Calu3 (cell line): ENCODE data around the gene C17orf78. TPM values are rescaled to one million over a fixed set of nuclear protein-coding genes. Genes with fewer than 3 reads are reported as not detected.

Experiments
- Bru-seq: library from RNA; stranded (reverse); fragments of 400-500 nt; gene quantifications from one replicate; lab custom pipeline; 2021; lab: Mats Ljungman, UMichigan
- BruChase-seq, 2 experiments: library from RNA; stranded (reverse); fragments of 400-500 nt; gene quantifications; one replicate each; lab custom pipeline; 2021; lab: Mats Ljungman, UMichigan
- BruUV-seq: library from RNA; stranded (reverse); fragments of 400-500 nt; replicated peaks from 2 replicates; lab custom pipeline; 2021; lab: Mats Ljungman, UMichigan
- CTCF ChIA-PET: fragments of 300-600 bp; sonication (Branson Sonifier 250); formaldehyde crosslinking; loops from one replicate; lab custom pipeline; 2022; ENCODE audit warnings: antibody characterized with exemption; lab: Charles Lee
- DNase-seq: peaks from one replicate; pipeline ENCODE4 v3.0.0; 2022
- H3K27ac Mint-ChIP-seq: one replicate; pipeline ENCODE4 v1.8.0; 2022; ENCODE audit warnings: mixed read lengths; ENCODE audit not compliant: unreplicated experiment
- H3K27me3 Mint-ChIP-seq: one replicate; pipeline ENCODE4 v1.8.0; 2022; ENCODE audit warnings: mixed read lengths; ENCODE audit not compliant: unreplicated experiment
- H3K36me3 Mint-ChIP-seq: one replicate; pipeline ENCODE4 v1.8.0; 2022; ENCODE audit warnings: mild to moderate bottlenecking, moderate library complexity, mixed read lengths; ENCODE audit not compliant: insufficient read depth, unreplicated experiment
- H3K4me1 Mint-ChIP-seq: one replicate; pipeline ENCODE4 v1.8.0; 2022; ENCODE audit warnings: mild to moderate bottlenecking, low read depth, mixed read lengths; ENCODE audit not compliant: unreplicated experiment
- H3K4me3 Mint-ChIP-seq: one replicate; pipeline ENCODE4 v1.8.0; 2022; ENCODE audit warnings: mild to moderate bottlenecking, low read depth, moderate library complexity, mixed read lengths; ENCODE audit not compliant: unreplicated experiment
- H3K9me3 Mint-ChIP-seq: one replicate; pipeline ENCODE4 v1.8.0; 2022; ENCODE audit warnings: low read depth, mixed read lengths; ENCODE audit not compliant: unreplicated experiment
- intact Hi-C: fragments of 100-400 bp; cut with micrococcal nuclease; formaldehyde crosslinking; loops from one replicate; pipeline ENCODE4 v1.10.0; 2022; ENCODE audit not compliant: unreplicated experiment
- long read RNA-seq: library from polyadenylated mRNA; stranded (forward); transcript quantifications from one replicate; pipeline ENCODE4 v2.0.0, GENCODE V29; 2022
- total RNA-seq: library from RNA; stranded (reverse); gene quantifications from 2 replicates; pipeline ENCODE4 v1.2.3, GENCODE V29; 2022
- TF ChIP-seq, protein P1 (sequence below): fragments of 200-600 bp; IDR thresholded peaks from one replicate; pipeline ENCODE4 v1.8.0; 2022; ENCODE audit warnings: antibody characterized with exemption; ENCODE audit not compliant: unreplicated experiment

Gene C17orf78
- not detected in 2 replicates for total RNA-seq
- not detected for Bru-seq, nascent RNA
- not detected for BruChase-seq, experiment 1, labeled RNA remaining after a 6-hour chase
- BruChase-seq, experiment 2, labeled RNA remaining after a 2-hour chase, result percentile 6 among the genes with signal in this experiment
- long read RNA-seq, result 0 reads

DNA sequence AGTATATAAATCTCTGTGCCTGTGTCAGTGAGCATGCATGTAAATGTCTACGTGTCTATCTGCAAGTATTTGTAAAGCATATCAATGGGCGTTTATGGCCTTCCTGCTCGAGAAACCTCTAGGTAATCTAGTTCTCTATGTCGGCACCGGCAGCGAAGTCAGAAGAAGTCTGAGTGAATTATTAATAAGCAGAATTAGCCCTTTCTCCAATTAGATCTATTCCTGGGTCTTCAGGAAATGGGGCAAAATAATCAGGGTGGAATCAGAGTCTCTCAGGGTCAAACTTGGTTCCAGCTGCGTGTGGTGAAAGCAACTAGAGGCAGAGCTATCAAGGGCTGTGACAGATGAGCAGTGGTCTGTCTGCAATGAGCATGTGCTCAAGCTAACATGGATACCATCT is at the start of gene C17orf78:
Gene C17orf78, plus strand, starts transcription at position 280 of the 400 bp plus-strand sequence. Its CDS starts 108 bp downstream, at position 388.
- Mint-ChIP-seq H3K27me3 (no peaks in the 10 kb centered on the region), H3K4me3 (no peak within 1 kb of the TSS), H3K9me3 (no peaks in the 10 kb centered on the region), H3K36me3 (no peaks in the 10 kb centered on the region), H3K27ac (no peak within 1 kb of the TSS), H3K4me1 (peaks cover 9% of the 10 kb centered on the region)
- CTCF ChIA-PET, result interaction anchor here (0.6 to 9.2 kb wide), 3 partner anchors 17 to 194 kb away, joined by 6 to 300 read pairs (median 6); no protein-coding TSS in a partner anchor
- intact Hi-C loops, result no loop called here
- BruUV-seq, result no TSS peak
- DNase-seq, result no peak
- TF ChIP-seq, protein P1, sequence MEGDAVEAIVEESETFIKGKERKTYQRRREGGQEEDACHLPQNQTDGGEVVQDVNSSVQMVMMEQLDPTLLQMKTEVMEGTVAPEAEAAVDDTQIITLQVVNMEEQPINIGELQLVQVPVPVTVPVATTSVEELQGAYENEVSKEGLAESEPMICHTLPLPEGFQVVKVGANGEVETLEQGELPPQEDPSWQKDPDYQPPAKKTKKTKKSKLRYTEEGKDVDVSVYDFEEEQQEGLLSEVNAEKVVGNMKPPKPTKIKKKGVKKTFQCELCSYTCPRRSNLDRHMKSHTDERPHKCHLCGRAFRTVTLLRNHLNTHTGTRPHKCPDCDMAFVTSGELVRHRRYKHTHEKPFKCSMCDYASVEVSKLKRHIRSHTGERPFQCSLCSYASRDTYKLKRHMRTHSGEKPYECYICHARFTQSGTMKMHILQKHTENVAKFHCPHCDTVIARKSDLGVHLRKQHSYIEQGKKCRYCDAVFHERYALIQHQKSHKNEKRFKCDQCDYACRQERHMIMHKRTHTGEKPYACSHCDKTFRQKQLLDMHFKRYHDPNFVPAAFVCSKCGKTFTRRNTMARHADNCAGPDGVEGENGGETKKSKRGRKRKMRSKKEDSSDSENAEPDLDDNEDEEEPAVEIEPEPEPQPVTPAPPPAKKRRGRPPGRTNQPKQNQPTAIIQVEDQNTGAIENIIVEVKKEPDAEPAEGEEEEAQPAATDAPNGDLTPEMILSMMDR, result no peak

DNA sequence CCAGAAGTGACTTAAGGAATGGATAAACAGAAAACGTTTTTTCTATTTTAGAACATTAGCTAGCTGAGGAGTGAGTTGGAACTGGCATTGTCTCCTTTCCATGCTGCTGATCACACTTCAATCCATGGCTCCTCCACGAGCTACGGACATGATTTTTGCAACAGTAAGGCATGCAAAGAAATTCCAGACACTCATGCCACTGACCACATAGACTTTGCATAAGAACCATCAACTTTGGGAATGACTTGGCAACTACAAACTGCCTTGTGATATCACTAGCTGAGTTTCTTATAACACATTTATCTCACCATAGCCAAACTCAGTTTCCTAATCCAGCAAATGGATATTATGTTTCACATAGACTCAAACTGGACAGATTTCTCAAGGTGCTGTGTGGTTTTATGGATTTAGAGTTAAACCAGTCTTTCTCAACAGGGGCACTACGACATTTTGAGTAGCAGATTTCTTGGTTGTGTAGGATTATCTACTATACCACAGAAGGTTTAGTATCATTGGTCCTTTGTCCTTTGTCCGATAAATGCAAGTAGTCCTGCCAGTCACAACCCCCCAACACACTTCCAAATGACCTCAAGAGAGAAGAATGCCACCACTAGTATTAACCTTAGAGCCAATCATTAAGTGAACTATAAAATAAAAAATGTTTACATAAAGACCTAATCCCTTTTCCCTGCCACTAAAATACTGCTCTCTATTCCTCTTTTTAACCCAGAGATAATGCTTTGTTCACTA is 48.3 kb upstream of the C17orf78 start:
- Mint-ChIP-seq H3K27me3 (no peaks in the 10 kb centered on the region), H3K27ac (no peak overlapping the region)

DNA sequence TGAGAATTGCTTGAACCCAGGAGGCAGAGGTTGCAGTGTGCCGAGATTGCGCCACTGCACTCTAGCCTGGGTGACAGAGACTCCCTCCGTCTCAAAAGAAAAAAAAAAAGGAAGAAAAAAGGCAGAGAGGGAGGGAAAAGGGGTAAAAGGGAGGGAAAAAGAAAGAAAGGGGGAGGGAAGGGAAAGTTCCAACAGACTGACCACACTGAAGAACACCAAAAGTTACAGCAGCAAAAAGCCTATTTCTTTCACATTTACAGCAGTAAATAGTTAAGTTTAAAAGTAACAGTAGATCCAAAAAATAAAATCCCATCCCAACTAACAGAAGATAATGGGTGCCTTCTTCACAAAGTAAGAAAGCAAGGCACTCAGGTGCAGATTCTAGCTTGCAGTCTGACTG is 36.9 kb upstream of the C17orf78 start:
- Mint-ChIP-seq H3K4me3 (no peak overlapping the region), H3K27me3 (no peaks in the 10 kb centered on the region), H3K9me3 (no peaks in the 10 kb centered on the region), H3K36me3 (peaks cover 53% of the 10 kb centered on the region), H3K27ac (no peak overlapping the region), H3K4me1 (no peaks in the 10 kb centered on the region)
- CTCF ChIA-PET, result interaction anchor here (2.7 kb wide), 1 partner anchor 35 kb away, joined by 13 read pairs; no protein-coding TSS in a partner anchor
- TF ChIP-seq, protein P1, result no peak
- no peak for DNase-seq
- intact Hi-C loops, result no loop called here
- BruUV-seq, result no TSS peak

More for the DNA sequence above, 48.3 kb upstream of the C17orf78 start:
- no TSS peak for BruUV-seq
- CTCF ChIA-PET, result interaction anchor here (0.5 kb wide), 1 partner anchor 14 kb away, joined by 4 read pairs; no protein-coding TSS in a partner anchor
- DNase-seq, result no peak
- Mint-ChIP-seq H3K4me3 (no peak overlapping the region), H3K9me3 (no peaks in the 10 kb centered on the region), H3K36me3 (peaks cover 66% of the 10 kb centered on the region), H3K4me1 (peaks cover 17% of the 10 kb centered on the region)
- intact Hi-C loops, result no loop called here
- TF ChIP-seq, protein P1, result no peak

DNA sequence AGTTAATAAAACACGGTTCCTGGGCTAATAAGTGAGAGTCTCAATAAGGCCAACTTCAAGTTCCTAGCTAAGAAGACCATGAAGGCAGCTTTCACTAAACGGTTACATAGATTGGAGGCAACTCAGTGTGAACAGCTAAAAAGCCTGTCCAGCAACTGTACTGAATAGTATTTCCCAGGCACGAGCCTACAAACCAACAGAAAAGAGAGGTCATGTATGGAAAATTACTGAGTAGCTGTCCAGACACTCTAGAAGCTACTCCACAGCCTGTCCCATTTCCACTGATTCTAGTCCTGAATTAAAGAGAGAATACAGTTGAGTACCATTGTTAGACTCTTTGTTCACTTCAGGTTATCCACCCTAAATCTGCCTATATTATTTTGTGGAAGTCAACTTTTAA is 36.5 kb upstream of the C17orf78 start:
- Mint-ChIP-seq H3K27ac (no peak overlapping the region), H3K36me3 (peaks cover 53% of the 10 kb centered on the region), H3K4me1 (no peaks in the 10 kb centered on the region), H3K9me3 (no peaks in the 10 kb centered on the region), H3K27me3 (no peaks in the 10 kb centered on the region), H3K4me3 (no peak overlapping the region)
- no peak for DNase-seq
- TF ChIP-seq, protein P1, result no peak
- CTCF ChIA-PET, result interaction anchor here (1.5 to 2.7 kb wide), 2 partner anchors 9 to 34 kb away, joined by 7 to 13 read pairs; no protein-coding TSS in a partner anchor
- intact Hi-C loops, result no loop called here
- BruUV-seq, result TSS peak; percentile 23
